Measurements from ENCODE around the gene WDFY1.

GRCh38 chr2:223941579-223942277 lies 3.4 kb downstream of the WDFY1 start:
- TF ChIP-seq CTCF (IDR thresholded peaks at IDR 0.05; ENCODE audit: low read depth, low read length, poor library complexity, severe bottlenecking) (no peak), EZH2phosphoT487 (IDR thresholded peaks at IDR 0.05; ENCODE audit: borderline replicate concordance, low read length) (no peak)
